Upper lobe of left lung (tissue), 4 donors: ENCODE measurements around the gene DMXL1.

Experiments used
- POLR2A ChIP-seq, 4 donors: fragments of 450-650 bp; IDR thresholded peaks; one replicate each; pipeline ENCODE4 v1.5.1; 2016 to 2017; ENCODE audit warnings: antibody characterized with exemption in 4 of 4, mild to moderate bottlenecking in 2 of 4
- TF ChIP-seq, protein P1 (sequence below), 6 experiments: fragments of 450-650 bp in 4 of 6; fragments of 200-600 bp in 2 of 6; sonication (generic) in 2 of 6; IDR thresholded peaks; one replicate each; pipeline ENCODE4 v1.5.1; 2016 to 2019; ENCODE audit warnings: antibody characterized with exemption in 6 of 6

DNA sequence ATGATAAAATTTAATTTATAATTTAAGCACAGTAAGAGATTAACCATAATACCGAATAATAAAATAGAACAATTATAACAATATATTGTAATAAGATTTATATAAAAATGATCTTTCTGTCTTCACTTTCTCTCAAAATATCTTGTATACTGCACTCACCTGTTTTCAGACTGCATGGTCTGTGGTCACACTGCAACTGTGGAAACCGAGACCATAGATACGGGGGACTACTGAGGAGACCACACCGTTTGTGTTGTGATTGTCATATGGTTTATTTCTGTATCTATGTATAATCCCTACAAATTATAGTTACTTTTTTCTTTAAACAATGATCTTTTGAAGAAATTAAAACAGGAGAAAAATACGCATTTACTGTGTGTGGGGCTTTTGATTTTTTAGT is 206.1 kb downstream of the DMXL1 start:
- TF ChIP-seq, protein P1, sequence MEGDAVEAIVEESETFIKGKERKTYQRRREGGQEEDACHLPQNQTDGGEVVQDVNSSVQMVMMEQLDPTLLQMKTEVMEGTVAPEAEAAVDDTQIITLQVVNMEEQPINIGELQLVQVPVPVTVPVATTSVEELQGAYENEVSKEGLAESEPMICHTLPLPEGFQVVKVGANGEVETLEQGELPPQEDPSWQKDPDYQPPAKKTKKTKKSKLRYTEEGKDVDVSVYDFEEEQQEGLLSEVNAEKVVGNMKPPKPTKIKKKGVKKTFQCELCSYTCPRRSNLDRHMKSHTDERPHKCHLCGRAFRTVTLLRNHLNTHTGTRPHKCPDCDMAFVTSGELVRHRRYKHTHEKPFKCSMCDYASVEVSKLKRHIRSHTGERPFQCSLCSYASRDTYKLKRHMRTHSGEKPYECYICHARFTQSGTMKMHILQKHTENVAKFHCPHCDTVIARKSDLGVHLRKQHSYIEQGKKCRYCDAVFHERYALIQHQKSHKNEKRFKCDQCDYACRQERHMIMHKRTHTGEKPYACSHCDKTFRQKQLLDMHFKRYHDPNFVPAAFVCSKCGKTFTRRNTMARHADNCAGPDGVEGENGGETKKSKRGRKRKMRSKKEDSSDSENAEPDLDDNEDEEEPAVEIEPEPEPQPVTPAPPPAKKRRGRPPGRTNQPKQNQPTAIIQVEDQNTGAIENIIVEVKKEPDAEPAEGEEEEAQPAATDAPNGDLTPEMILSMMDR (IDR thresholded peaks at IDR 0.05), result no peak
- no peak for TF ChIP-seq POLR2A (IDR thresholded peaks at IDR 0.05)
